ENCODE measurements around the gene HOMER2. TPM values are rescaled to one million over a fixed set of nuclear protein-coding genes. Genes with fewer than 3 reads are reported as not detected.
"Not testable (repeated sequence)": the region's sequence is repeated elsewhere in the genome, so short reads cannot be mapped to it uniquely, and the experiment has no call there.

HOMER2 gene
- total RNA-seq, 2 experiments from 2014 or later = 0.85 to 1.6 TPM

DNA sequence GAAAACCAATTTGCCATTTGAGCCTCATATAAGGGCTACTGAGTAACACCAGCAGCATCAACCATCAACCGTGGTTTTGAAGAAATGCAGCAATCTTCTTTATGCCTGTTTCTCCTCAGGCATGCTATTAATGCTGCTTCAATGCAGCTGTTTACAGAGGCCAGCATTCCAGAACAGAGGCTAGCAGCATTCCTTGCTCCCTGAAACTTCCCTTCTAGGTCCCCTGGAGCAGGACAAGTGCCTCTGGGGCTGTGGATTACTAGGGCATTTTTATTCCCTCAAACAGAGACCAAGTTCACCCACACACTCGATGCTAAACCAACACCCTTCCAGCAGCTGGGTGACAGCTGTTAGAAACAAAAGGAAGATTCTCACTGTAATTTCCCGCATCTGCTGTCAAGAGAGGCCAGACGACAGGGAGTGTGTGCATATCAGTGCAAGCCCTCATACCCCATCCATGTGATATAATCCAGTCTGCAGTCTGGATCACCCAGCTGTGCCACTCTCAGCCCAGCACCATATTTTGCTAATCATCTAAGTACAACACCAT is 57.5 kb downstream of the HOMER2 start:
- H3K36me3 Mint-ChIP-seq (ENCODE audit: low read depth) = no peaks in the 10 kb centered on the region
- H3K27me3 Mint-ChIP-seq = no peaks in the 10 kb centered on the region
- H3K4me3 Mint-ChIP-seq = no peak overlapping the region
- no peaks in the 10 kb centered on the region for H3K36me3 ChIP-seq (ENCODE audit: insufficient read depth, low read length)
- no peaks in the 10 kb centered on the region for H3K27me3 ChIP-seq (ENCODE audit: control insufficient read depth in 1 of 2, insufficient read depth in 2 of 2, low read length in 2 of 2)
- DNase-seq (no peak), ATAC-seq (ENCODE audit: poor library complexity) (no peak)
- H3K4me1 Mint-ChIP-seq (ENCODE audit: low read depth) = no peaks in the 10 kb centered on the region
- no peak overlapping the region for H3K27ac ChIP-seq (ENCODE audit: low read depth in 1 of 2, low read length in 2 of 2)
- no peak overlapping the region for H3K4me3 ChIP-seq (ENCODE audit: low read length)
- intact Hi-C loops (cut with DNase I, micrococcal nuclease) = no loop called here
- no peaks in the 10 kb centered on the region for H3K9me3 Mint-ChIP-seq
- CTCF ChIA-PET = no interaction called here
- POLR2A ChIA-PET = no interaction called here
- H3K9me3 ChIP-seq (ENCODE audit: control insufficient read depth in 1 of 2, insufficient read depth in 1 of 2, low read length in 2 of 2) = no peaks in the 10 kb centered on the region
- H3K27ac Mint-ChIP-seq = no peak overlapping the region
- H3K4me1 ChIP-seq (ENCODE audit: insufficient read depth, low read length) = no peaks in the 10 kb centered on the region
- TF ChIP-seq, protein P1, sequence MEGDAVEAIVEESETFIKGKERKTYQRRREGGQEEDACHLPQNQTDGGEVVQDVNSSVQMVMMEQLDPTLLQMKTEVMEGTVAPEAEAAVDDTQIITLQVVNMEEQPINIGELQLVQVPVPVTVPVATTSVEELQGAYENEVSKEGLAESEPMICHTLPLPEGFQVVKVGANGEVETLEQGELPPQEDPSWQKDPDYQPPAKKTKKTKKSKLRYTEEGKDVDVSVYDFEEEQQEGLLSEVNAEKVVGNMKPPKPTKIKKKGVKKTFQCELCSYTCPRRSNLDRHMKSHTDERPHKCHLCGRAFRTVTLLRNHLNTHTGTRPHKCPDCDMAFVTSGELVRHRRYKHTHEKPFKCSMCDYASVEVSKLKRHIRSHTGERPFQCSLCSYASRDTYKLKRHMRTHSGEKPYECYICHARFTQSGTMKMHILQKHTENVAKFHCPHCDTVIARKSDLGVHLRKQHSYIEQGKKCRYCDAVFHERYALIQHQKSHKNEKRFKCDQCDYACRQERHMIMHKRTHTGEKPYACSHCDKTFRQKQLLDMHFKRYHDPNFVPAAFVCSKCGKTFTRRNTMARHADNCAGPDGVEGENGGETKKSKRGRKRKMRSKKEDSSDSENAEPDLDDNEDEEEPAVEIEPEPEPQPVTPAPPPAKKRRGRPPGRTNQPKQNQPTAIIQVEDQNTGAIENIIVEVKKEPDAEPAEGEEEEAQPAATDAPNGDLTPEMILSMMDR (IDR thresholded peaks at IDR 0.05) = no peak

DNA sequence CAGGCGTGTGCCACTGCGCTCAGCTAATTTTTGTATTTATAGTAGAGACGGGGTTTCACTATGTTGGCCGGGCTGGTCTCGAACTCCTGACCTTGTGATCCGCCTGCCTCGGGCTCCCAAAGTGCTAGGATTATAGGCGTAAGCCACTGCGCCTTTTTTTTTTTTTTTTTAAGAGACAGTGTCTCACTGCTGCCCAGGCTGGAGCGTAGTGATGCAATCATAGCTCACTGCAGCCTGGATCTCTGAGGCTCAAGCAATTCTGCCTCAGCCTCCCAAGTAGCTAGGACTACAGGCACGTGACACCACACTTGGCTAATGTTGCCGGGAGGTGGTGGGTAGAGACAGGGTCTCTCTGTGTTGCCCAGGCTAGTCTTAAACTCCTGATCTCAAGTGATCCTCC is 59.0 kb downstream of the HOMER2 start:
- CTCF ChIA-PET; DNase-seq; H3K9me3 Mint-ChIP-seq; POLR2A ChIA-PET; H3K36me3 ChIP-seq (ENCODE audit: insufficient read depth, low read length); H3K9me3 ChIP-seq (ENCODE audit: control insufficient read depth in 1 of 2, insufficient read depth in 1 of 2, low read length in 2 of 2); H3K4me3 ChIP-seq (ENCODE audit: low read length); H3K36me3 Mint-ChIP-seq (ENCODE audit: low read depth); H3K4me3 Mint-ChIP-seq; ATAC-seq (ENCODE audit: poor library complexity); H3K4me1 ChIP-seq (ENCODE audit: insufficient read depth, low read length); H3K4me1 Mint-ChIP-seq (ENCODE audit: low read depth); H3K27ac Mint-ChIP-seq; intact Hi-C loops (cut with DNase I, micrococcal nuclease); H3K27me3 ChIP-seq (ENCODE audit: control insufficient read depth in 1 of 2, insufficient read depth in 2 of 2, low read length in 2 of 2); H3K27ac ChIP-seq (ENCODE audit: low read depth in 1 of 2, low read length in 2 of 2); H3K27me3 Mint-ChIP-seq: not testable (repeated sequence)

DNA sequence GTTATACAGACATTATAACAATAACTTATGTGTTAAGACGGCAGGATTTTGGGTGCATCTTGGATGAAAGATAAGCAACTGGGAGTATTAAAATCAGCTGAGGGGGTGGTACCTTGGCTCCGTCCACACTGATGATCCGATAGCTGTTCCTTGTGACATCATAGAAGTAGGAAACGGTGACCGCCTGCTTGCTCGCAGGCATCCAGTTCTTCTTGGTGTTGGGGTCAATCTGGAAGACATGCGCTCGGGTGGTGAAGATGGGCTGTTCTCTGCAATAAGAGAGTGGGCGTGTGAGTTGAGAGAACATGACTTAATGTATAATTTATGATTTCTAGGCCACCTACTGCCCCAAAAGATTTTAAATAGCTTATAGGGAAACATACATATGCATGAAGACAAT is 59.9 kb downstream of the HOMER2 start:
- no peaks in the 10 kb centered on the region for H3K9me3 ChIP-seq (ENCODE audit: control insufficient read depth in 1 of 2, insufficient read depth in 1 of 2, low read length in 2 of 2)
- CTCF ChIA-PET = no interaction called here
- TF ChIP-seq, protein P1 (IDR thresholded peaks at IDR 0.05) = no peak
- H3K4me1 ChIP-seq (ENCODE audit: insufficient read depth, low read length) = no peaks in the 10 kb centered on the region
- no peaks in the 10 kb centered on the region for H3K9me3 Mint-ChIP-seq
- H3K27ac Mint-ChIP-seq = no peak overlapping the region
- H3K4me3 Mint-ChIP-seq = no peak overlapping the region
- no peaks in the 10 kb centered on the region for H3K36me3 Mint-ChIP-seq (ENCODE audit: low read depth)
- H3K27me3 Mint-ChIP-seq = no peaks in the 10 kb centered on the region
- H3K4me1 Mint-ChIP-seq (ENCODE audit: low read depth) = no peaks in the 10 kb centered on the region
- no peak overlapping the region for H3K4me3 ChIP-seq (ENCODE audit: low read length)
- POLR2A ChIA-PET = no interaction called here
- intact Hi-C loops (cut with DNase I, micrococcal nuclease) = no loop called here
- no peaks in the 10 kb centered on the region for H3K27me3 ChIP-seq (ENCODE audit: control insufficient read depth in 1 of 2, insufficient read depth in 2 of 2, low read length in 2 of 2)
- no peaks in the 10 kb centered on the region for H3K36me3 ChIP-seq (ENCODE audit: insufficient read depth, low read length)
- DNase-seq = no peak
- no peak for ATAC-seq (ENCODE audit: poor library complexity)
- H3K27ac ChIP-seq (ENCODE audit: low read depth in 1 of 2, low read length in 2 of 2) = no peak overlapping the region

DNA sequence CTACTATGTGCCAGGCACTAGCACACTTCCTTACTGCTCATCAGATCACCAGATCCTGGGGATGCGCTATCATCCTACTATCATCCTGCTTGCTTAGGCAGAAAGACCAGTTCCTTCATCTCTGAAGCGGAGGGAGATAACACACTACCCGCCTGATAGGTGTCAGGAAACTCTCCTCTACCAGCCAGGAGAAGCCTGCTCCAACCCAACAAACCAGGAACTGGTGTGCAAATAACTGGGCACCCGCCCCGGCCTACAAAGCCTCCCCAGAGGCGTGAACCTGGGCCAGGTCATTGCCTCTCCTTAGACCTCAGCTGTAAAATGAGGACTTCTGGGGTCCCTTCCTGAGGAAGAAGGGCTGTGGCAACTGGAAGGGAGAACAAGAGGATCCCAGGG is 61.5 kb downstream of the HOMER2 start:
- H3K27me3 ChIP-seq (ENCODE audit: control insufficient read depth in 1 of 2, insufficient read depth in 2 of 2, low read length in 2 of 2) = no peaks in the 10 kb centered on the region
- no peak for ATAC-seq (ENCODE audit: poor library complexity)
- intact Hi-C loops (cut with DNase I, micrococcal nuclease) = no loop called here

More for the DNA sequence above, 61.5 kb downstream of the HOMER2 start:
- Histone ChIP-seq H3K27ac (ENCODE audit: low read depth in 1 of 2, low read length in 2 of 2) (no peak overlapping the region), H3K36me3 (ENCODE audit: insufficient read depth, low read length) (no peaks in the 10 kb centered on the region), H3K4me3 (ENCODE audit: low read length) (no peak overlapping the region), H3K9me3 (ENCODE audit: control insufficient read depth in 1 of 2, insufficient read depth in 1 of 2, low read length in 2 of 2) (no peaks in the 10 kb centered on the region), H3K4me1 (ENCODE audit: insufficient read depth, low read length) (no peaks in the 10 kb centered on the region)
- Mint-ChIP-seq H3K27ac (no peak overlapping the region), H3K4me3 (no peak overlapping the region), H3K9me3 (no peaks in the 10 kb centered on the region), H3K27me3 (no peaks in the 10 kb centered on the region), H3K36me3 (ENCODE audit: low read depth) (no peaks in the 10 kb centered on the region), H3K4me1 (ENCODE audit: low read depth) (no peaks in the 10 kb centered on the region)
- no peak for DNase-seq
- ChIA-PET CTCF (no interaction called here), POLR2A (no interaction called here)
- TF ChIP-seq, protein P1 (IDR thresholded peaks at IDR 0.05) = no peak
